Right lung (tissue), 10 donors: Measurements from ENCODE around the gene RBPMS2. TPM values are rescaled to one million over a fixed set of nuclear protein-coding genes. Genes with fewer than 3 reads are reported as not detected.
"Not testable (repeated sequence)": the region's sequence is repeated elsewhere in the genome, so short reads cannot be mapped to it uniquely, and the experiment has no call there.

ENCODE experiments used
- DNase-seq, 2 donors: peaks; one replicate each; pipeline ENCODE4 v3.0.0-alpha.2; 2013
- long read RNA-seq, 8 donors: transcript quantifications; one replicate each; lab custom pipeline, GENCODE V29; 2026
- polyA plus RNA-seq, 5 donors: library from polyadenylated mRNA; unstranded; fragments of 120-200 nt; gene quantifications; one replicate each; pipeline versions ENCODE4 v1.2.1 to v1.2.3, GENCODE V29; 2013; ENCODE audit warnings: inconsistent platforms in 1 of 5, low replicate concordance in 1 of 5; ENCODE audit not compliant: insufficient read length in 5 of 5, insufficient read depth in 1 of 5

RBPMS2 gene
- polyA plus RNA-seq, result 10 to 100 TPM in 1 of 5 donors, 1 to 10 TPM in 4; 6.1 to 10.5 (median 7.6) TPM
- long read RNA-seq, donor 1, partial matches to known transcripts, result 0 of 1 reads
- long read RNA-seq, donor 1, other reads (novel, unspliced or antisense), result 0 of 1 reads
- long read RNA-seq, donor 2, partial matches to known transcripts, result 0 of 4 reads
- long read RNA-seq, donor 2, other reads (novel, unspliced or antisense), result 0 of 4 reads
- long read RNA-seq, donor 3, result 0 reads
- long read RNA-seq, donor 4, partial matches to known transcripts, result 0 of 1 reads
- long read RNA-seq, donor 4, other reads (novel, unspliced or antisense), result 0 of 1 reads
- long read RNA-seq, donor 5, partial matches to known transcripts, result 0 of 1 reads
- long read RNA-seq, donor 5, other reads (novel, unspliced or antisense), result 0 of 1 reads
- long read RNA-seq, donor 6, partial matches to known transcripts, result 0 of 3 reads
- long read RNA-seq, donor 6, other reads (novel, unspliced or antisense), result 0 of 3 reads
- long read RNA-seq, donor 7, partial matches to known transcripts, result 0 of 3 reads
- long read RNA-seq, donor 7, other reads (novel, unspliced or antisense), result 0 of 3 reads
- long read RNA-seq, donor 8, partial matches to known transcripts, result 0 of 1 reads
- long read RNA-seq, donor 8, other reads (novel, unspliced or antisense), result 0 of 1 reads

DNA sequence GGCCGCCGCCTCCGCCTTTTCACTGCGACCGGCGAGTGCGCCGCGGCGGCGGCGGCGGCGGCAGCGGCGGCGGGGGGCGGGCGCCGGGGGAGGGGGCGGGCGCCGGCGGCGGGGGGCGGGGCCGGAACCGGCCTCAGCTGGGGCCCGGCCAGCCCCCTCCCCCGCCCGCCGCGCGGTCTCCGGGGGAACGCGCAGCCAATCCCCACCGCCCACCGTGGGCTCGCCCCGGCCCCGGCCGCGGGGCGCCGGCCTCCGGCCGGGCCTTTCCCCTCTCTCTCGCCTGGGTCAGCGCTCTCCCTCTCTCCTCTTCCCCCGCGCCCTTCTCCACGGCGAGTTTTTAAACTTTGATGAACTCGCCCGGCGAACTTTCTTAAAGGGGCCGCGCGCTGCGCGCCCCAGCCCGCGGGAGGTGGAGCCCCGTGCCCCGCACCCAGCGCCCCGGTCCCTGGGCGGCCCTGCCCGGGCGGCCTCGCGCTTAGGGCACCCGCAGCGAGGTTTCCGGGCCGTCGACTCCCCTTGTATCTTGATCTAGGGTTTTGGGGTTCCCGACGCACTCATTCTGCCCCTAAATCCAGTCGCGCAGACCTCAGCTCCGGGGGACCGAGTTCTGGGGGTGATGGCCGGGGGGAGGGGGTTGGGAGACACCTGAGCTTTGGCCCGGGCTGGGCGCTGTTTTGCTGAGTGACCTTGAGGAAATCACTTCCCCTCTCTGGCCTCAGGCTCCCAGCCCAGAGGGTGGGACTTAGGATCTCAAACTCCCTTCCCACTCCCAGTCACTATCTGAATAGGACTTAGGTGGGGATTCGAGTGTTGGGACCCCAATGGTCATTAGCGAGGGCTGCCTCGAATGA is at the start of gene RBPMS2:
TSS of gene RBPMS2 (minus strand) at position 39 of the 851 bp plus-strand sequence. CDS start 270 bp downstream, outside the sequence.
- DNase-seq, result no peak

DNA sequence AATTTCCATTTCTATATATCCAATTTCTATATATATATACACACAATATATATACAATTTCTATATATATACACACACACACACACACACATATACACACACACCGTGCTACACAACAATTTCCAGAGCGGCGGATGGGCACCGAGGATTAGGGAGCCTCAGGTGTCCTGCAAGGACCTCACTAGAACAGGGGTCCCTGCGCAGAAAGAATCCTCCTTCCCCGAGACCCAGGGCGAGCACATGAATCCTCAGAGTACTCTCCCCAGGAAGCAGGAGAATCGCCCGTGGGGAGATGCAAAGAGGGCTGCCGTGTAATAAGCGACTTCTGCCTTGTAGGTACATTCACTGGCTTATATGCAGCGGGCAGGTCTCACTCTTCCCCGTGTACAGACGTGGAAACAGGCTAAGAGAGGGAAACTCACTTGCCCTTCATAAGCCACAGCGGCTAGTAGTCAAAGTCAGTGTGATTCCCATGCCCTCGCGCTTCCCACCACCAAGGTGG is 49.6 kb upstream of the RBPMS2 start:
- DNase-seq, result no peak

DNA sequence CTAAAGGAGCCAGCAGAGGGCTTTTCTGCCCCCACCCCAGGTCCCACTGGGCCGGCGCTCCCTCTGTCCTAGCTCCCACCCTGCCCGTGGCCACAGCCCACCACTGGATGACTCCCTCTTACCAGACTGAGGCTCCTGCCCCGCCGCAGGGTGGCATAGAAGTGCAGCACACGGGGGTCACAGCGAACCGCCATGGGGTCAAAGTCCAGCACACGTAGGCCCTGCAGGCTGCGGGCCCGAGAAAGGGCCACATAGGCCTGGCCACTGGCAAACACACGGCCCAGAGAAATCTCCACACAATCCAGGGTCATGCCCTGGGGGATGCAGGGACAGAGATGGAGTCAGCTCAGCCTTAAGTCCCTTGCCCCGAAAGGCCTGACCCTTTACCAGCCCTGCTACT is 41.1 kb upstream of the RBPMS2 start:
- no peak for DNase-seq

DNA sequence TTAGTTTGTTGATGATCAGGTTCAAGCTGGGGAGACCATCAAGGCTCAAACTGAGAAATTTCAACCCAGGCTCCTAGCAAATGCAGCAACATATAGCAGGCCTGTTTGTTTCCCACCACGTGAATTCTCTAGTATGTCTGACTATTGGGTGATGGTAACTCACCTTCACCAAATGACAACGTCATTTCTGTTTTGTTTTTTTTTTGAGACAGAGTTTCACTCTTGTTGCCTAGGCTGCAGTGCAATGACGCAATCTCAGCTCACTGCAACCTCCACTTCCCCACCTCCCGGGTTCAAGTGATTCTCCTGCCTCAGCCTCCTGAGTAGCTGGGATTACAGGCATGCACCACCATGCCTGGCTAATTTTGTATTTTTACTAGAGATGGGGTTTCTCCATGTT is 39.6 kb upstream of the RBPMS2 start:
- DNase-seq, result not testable (repeated sequence)

DNA sequence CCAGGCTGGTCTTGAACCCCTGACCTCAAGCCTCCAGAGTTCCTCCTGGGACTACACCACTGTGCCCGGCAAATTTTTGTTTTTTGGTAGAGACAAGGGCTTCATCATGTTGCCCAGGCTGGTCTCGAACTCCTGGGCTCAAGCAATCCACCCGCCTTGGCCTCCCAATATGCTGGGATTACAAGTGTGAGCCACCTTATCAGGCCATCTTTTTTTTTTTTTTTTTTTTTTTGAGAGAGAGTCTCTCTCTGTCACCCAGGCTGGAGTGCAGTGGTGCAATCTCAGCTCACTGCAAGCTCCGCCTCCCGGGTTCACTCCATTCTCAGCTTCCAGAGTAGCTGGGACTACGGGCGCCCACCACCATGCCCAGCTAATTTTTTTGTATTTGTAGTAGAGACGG is 38.9 kb upstream of the RBPMS2 start:
- DNase-seq, result not testable (repeated sequence)

DNA sequence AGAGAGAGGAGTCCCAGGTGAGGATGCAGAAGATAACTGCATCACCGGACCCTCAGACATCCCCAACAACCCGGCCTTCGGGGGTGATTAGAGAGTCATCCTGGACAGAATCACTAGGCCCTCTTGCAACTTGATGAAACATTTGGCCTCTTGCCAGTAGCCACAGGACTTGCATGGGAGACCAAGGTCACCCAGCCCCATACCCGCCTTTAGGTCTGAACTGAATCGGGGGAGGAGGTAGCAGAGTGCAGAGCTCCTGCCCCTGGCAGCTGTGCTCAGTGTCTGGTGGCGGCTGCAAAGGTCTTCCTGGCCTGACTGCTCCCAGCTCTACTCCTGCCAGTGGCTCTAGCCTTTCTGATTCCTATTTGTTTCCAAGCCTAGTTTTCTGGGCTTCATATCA is 37.7 kb upstream of the RBPMS2 start:
- no peak for DNase-seq

DNA sequence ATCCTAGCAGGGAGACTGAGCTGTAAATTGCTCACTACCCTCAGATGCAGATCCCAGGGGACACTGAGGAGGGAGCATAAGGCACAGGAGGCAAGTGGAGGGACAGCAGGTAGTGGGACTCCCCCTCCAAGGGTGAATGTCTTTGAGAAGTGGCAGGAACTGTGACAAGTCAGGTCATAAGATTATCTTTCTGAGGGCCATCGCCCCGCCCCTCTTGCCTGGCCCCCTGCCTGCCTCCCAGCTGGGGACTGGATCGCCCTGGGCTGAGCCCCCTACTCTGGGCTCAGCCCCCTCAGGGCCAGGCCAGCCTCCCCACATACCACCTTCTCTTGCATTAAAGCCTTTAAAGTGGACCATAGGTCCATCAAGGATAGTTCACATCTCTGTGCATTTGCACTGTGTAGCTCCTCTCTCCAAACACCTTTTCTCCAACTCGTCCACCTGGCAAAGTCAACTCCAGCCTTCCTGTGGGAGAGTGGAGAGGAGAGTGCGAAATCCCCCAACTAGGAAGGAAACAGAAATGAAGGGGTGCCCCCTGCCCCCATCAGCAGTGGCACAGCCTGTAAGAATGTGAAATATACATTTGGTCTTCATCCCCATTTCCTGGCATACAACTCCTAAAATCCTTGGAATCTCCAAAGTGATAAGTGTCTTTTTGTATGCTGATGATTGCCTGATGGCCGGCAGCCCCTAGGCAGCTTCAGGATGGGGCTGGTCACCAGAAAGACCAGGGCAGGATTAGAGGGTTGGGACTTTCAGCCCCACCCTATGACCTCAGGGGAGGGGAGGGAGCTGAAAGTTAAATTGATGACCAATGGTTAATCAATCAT is 35.3 kb upstream of the RBPMS2 start:
- no peak for DNase-seq

DNA sequence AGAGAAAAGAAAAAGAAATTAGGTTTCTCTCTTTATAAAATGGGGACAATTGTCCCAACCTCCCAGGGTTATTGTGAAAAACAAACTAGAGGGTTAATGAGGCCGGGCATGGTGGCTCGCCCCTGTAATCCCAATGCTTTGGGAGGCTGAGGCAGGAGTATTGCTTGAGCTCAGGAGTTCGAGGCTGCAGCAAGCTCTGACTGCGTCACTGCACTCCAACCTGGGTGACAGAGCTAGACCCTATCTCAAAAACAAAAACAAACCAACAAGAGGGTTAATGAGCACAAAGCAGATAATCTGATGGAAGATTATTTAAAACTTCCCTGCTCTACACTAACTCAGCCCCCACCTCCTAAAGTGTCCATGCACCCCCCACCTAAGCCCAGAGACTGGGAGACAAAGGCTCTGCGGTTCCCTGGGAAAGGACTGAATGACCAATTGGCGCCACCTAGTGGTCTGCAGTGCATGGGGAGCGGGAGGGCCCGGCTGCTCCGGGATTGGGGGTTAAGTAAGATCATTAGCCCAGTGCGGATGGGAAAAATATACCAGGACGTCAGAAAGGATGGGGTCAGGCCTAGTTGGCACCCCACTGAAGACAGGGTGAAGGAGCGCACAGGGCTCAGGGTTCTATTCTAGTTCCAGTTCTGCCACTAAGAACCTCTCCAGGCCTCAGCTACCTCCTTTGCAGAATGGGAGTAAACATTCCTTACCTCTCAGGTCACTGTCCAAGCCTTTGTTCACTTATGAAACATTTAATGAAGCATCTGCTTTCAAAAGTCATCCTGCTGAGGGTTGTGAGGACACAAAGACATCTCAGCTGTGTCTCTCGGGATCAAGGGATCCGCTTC is 34.5 kb upstream of the RBPMS2 start:
- DNase-seq, result peak; percentile 51 to 69

DNA sequence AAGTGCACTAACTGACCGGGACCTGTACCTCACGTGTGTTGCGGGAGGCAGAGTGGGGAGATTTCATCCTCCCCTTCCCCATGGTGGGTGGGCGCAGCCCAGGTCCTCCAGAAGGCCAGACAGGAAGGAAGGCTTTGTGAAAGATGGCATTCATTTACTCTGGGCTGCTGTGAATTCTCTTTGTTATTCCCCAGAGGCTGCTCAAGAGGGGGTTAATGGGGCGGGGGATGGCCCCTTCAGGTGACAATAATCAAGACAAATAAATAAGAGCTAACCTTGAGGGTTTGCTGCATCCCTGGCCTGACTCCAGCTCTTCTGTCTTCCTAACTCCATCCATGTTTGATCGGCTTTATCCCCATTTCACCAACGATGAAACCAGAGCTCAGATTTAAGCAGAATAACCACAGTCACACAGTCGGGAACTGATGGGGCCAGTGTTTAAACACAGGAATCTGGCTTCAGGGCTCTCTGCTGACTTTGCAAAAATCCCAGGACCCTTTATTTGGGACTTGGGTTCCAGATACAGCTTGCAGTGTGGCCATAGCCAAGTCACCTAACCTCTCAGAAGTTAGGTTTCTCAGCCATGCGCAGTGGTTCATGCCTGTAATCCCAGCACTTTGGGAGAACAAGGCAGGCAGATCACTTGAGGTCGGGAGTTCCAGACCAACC is 33.5 kb upstream of the RBPMS2 start:
- no peak for DNase-seq

DNA sequence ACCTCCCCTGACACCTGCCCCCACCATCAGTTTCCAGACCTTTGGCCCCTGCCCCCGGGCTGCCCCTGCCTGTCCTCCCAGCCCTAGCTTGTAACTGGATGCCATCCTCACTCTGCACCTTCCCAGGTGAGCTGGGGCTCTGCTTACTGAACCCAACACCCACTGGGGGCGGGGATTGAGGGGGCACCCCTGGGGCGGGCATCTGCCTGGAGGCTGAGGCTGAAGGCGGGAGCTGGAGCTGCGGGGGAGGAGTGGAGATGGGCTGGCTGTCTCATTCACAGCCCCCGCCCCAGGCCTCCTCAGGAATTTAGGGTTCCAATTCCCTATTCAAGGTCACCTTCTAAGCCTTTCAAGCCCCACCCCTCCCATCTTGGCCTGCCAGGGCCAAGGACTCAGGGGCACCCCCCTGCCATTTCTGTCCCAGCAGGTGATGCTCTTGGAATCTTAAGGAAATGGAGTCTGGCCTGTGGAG is 32.4 kb upstream of the RBPMS2 start:
- DNase-seq, result no peak

DNA sequence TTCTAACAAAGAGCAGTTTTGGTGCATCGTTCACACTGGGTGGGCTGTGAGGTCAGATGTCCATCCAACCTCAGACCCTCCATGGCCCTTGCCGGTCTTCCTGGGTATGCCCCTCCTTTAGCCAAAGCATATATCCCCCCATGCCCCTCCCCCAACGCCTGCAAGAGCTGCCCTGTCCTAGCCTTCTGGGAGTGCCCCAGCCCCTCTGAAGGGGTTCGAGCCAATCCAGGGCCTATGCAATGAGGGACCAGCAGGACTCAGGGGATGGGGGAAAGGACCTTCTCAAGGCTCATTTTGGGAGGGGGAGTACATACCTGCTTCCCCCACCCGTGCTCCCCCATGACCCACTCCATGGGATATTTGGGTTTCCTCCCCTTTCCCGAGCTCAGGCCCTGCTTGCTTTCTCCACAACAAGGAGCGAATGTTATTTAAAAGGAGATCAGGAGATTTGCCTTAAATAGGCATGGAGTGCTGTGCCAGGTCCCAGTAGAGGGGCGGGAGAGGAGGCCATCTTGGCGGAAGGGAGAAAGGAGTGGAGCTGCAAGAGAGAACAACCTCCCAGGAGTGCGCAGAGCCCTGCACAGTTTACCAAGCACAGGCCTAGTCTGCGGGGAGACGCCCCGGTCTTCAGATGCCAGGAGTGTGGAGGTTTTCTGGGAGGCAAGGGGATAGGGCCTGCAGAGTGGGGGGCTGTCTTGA is 31.8 kb upstream of the RBPMS2 start:
- no peak for DNase-seq

DNA sequence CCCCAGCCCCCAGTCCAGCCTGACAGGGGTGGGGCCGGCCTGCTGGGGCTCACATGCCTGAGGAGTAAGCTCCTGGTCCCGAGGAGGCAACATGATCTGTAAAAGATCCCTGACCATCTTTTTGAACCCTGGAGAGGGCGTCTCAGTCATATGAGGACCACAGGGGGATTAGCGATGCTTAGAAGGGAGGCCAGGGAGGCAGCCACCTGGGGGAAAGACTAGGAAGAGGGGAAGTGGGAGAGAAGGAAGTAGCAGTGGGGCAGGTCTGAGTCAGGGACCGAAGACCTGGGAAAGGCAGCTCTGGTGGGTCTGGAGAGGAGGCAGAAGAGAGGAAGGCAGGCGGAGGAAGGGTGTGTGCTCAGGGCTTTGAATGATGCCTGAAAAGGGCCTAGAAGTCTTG is 31.1 kb upstream of the RBPMS2 start:
- DNase-seq, result no peak

DNA sequence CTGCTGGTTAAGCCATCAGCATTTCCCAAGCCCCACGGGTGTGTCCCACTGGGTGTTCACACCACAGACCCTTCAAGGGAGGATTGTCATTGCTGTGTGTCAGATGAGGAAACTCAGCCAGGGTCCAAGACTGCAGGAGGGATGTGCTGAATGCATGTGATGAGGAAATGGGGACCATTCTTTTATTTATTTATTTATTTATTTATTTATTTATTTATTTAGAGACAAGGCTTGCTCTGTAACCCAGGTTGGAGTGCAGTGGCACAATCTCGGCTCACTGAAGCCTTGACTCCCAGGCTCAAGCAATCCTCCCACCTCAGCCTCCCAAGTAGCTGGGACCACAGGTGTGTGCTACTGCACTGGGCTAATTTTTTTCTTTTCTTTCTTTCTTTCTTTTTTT is 29.2 kb upstream of the RBPMS2 start:
- DNase-seq, result no peak

DNA sequence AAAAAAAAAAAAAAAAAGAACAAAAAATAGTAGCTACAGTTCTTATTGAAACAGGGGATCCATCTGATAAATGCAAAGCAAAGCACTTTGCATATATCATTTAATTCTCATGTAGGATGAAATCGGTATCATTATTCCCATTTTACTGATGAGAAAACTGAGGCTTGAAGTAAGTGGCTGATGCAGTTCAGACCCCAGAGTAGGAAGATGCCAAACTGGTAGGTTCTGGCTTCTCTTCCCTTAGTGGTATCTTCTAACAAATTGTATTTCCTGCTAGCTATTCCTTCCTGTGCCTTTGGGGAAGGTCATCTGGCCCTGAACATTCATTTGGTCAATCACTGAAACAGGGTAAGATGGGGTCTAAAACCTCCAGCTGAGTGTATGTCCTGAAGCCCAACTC is 28.1 kb upstream of the RBPMS2 start:
- no peak for DNase-seq

DNA sequence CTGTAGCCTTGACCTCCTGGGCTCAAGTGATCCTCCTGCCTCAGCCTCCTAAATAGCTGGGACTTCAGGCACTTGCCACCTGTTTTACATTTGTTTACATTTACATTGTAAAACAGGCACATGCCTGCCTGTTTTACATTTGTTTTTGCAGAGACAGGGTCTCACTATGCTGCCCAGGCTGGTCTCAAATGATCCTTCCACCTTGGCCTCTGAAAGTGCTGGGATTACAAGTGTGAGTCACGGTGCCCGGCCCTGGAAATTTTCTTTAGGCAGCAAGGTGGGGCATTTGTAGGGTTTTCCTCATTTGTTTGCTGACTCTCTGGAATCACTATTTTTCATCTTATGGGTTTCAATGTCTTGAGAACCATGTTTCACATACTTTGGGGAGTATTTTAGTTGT is 25.1 kb upstream of the RBPMS2 start:
- DNase-seq, result no peak

DNA sequence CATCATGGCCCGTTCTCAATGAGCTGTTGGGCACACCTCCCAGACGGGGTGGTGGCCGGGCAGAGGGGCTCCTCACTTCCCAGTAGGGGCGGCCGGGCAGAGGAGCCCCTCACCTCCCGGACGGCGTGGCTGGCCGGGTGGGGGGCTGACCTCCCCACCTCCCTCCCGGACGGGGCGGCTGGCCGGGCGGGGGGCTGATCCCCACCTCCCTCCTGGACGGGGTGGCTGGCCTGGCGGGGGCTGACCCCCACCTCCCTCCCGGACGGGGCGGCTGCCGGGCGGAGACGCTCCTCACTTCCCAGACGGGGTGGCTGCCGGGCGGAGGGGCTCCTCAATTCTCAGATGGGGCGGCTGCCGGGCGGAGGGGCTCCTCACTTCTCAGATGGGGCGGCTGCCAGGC is 23.5 kb upstream of the RBPMS2 start:
- DNase-seq, result not testable (repeated sequence)

DNA sequence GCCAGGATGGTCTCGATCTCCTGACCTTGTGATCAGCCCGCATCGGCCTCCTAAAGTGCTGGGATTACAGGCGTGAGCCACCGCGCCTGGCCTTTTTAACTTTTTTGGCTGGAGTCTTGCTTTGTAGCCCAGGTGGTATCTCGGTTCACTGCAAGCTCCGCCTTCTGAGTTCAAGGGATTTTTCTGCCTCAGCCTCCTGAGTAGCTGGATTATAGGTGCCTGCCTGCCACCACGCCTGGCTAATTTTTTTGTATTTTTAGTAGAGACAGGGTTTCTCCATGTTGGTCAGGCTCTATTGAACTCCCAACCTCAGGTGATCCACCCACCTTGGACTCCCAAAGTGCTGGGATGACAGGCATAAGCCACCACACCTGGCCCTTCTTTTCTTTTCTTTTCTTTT is 20.5 kb upstream of the RBPMS2 start:
- not testable (repeated sequence) for DNase-seq

DNA sequence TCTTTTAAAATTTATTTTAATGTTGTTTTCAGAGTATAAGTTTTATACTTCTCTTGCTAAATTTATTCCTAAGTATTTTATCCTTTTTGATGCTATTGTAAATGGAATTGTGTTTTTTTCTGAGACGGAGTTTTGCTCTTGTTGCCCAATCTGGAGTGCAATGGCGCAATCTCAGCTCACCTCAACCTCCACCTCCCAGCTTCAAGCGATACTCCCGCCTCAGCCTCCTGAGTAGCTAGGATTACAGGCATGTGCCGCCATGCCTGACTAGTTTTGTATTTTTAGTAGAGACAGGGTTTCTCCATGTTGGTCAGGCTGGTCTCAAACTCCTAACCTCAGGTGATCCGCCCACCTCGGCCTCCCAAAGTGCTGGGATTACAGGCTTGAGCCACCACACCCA is 19.9 kb upstream of the RBPMS2 start:
- not testable (repeated sequence) for DNase-seq

DNA sequence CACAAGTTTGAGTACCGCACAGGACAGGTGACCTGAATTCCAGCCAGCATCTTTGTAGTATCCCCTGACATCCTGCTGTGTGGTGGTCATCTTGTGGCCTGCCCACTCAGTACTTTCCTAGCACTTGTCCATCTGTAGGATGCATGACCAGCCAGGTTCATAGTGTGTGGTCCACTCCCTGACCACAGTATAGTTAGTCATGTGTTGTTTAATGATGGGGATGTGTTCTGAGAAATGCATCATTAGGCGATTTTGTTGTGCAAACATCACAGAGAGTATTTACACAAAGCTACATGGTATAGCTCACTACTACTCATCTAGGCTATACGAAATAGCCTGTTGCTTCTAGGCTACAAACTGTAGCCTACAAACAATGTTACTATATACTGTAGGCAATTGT is 16.9 kb upstream of the RBPMS2 start:
- no peak for DNase-seq
